Lower lobe of right lung (tissue), 2 donors: ENCODE data around the gene CC2D1A. TPM values are rescaled to one million over a fixed set of nuclear protein-coding genes. Genes with fewer than 3 reads are reported as not detected.

Experiments used
- ATAC-seq, 2 donors: fragments of 200-7000 bp; cut with Tn5 transposase; one replicate each; pipeline ENCODE4 v1.9.1; 2020 to 2022; ENCODE audit warnings: mild to moderate bottlenecking in 2 of 2, moderate library complexity in 2 of 2
- DNase-seq: peaks from one replicate; pipeline ENCODE4 v3.0.0-alpha.2; 2020
- H3K27ac ChIP-seq: fragments of 200-600 bp; one replicate; pipeline ENCODE4 v1.8.0; 2022
- H3K27me3 ChIP-seq: fragments of 200-600 bp; one replicate; pipeline ENCODE4 v1.8.0; 2022; ENCODE audit warnings: low read depth
- H3K36me3 ChIP-seq: fragments of 200-600 bp; one replicate; pipeline ENCODE4 v1.8.0; 2022; ENCODE audit warnings: mild to moderate bottlenecking
- H3K4me1 ChIP-seq: fragments of 200-600 bp; one replicate; pipeline ENCODE4 v1.8.0; 2022
- H3K4me3 ChIP-seq: fragments of 200-600 bp; one replicate; pipeline ENCODE4 v1.8.0; 2022; ENCODE audit warnings: mild to moderate bottlenecking
- H3K9me3 ChIP-seq: fragments of 200-600 bp; one replicate; pipeline ENCODE4 v1.8.0; 2022
- intact Hi-C: fragments of 100-400 bp; cut with DNase I; formaldehyde crosslinking; loops from one replicate; pipeline ENCODE4 v1.11.0; 2022
- total RNA-seq: library from RNA; stranded (reverse); fragmentation: NEBNext Ultra II Directional; extraction: Animal tissue kit (Norgen Biotek cat#: 25700); gene quantifications from one replicate; pipeline ENCODE4 v1.2.1, GENCODE V29; 2021
- TF ChIP-seq, protein P1 (sequence below): fragments of 200-600 bp; IDR thresholded peaks from one replicate; pipeline ENCODE4 v1.8.0; 2022; ENCODE audit warnings: antibody characterized with exemption, mild to moderate bottlenecking
- donor health status: DM: no; HTN: yes; CAD: no; lungs with severe emphysema.

The CC2D1A gene
- total RNA-seq, 1 donor from 2014 or later: 32.4 TPM

DNA sequence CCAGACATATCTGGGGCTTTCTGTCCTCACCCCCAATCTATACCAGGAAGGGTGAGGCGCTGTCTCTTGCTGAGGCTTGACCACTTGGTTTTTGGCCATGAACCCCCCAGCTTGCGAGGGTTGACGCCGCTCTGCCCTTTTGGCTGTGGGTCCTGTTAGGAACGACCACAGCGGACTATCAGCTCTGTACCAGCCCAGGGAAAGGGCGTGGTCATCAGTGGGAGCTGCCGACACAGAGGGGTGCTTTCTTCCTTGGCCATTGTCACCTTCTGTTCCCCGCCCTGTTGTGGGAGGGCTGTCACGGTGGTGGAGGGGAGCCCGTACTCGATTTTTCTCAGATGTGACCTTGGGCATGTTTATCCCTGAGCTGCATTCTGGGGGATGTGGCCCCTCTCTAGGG, 52.0 kb downstream of the CC2D1A start:
- intact Hi-C loops: no loop called here
- Histone ChIP-seq H3K9me3 (no peaks in the 10 kb centered on the region), H3K4me1 (peaks cover 11% of the 10 kb centered on the region), H3K27me3 (no peaks in the 10 kb centered on the region), H3K27ac (no peak overlapping the region), H3K36me3 (peaks cover 88% of the 10 kb centered on the region), H3K4me3 (no peak overlapping the region)
- ATAC-seq (no peak), DNase-seq (no peak)
- TF ChIP-seq, protein P1, sequence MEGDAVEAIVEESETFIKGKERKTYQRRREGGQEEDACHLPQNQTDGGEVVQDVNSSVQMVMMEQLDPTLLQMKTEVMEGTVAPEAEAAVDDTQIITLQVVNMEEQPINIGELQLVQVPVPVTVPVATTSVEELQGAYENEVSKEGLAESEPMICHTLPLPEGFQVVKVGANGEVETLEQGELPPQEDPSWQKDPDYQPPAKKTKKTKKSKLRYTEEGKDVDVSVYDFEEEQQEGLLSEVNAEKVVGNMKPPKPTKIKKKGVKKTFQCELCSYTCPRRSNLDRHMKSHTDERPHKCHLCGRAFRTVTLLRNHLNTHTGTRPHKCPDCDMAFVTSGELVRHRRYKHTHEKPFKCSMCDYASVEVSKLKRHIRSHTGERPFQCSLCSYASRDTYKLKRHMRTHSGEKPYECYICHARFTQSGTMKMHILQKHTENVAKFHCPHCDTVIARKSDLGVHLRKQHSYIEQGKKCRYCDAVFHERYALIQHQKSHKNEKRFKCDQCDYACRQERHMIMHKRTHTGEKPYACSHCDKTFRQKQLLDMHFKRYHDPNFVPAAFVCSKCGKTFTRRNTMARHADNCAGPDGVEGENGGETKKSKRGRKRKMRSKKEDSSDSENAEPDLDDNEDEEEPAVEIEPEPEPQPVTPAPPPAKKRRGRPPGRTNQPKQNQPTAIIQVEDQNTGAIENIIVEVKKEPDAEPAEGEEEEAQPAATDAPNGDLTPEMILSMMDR: no peak

DNA sequence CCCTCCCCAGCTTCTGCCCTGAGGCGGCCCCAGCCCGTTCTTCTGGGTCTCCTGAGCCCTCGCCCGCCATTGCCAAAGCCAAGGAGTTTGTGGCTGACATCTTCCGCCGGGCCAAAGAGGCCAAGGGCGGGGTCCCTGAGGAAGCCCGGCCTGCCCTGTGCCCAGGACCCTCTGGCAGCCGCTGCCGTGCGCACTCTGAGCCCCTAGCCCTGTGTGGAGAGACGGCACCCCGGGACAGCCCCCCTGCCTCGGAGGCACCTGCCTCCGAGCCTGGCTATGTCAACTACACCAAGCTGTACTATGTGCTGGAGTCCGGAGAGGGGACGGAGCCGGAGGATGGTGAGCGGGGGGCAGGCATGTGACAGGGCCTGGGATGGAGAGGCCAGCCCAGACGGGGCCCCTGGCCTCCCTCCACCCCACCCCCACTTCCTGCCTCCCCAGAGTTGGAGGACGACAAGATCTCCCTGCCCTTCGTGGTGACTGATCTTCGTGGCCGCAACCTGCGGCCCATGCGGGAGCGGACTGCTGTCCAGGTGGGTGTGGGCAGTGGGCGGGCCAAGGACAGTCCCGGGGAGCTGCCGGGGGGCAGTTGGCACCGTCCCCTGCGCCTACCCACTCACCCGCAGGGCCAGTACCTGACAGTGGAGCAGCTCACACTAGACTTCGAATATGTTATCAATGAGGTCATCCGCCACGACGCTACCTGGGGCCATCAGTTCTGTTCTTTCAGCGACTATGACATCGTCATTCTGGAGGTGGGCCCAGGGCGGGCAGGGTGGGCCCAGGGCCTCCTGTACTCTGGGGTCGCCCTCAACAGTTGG, 53.4 kb downstream of the CC2D1A start:
- DNase-seq: no peak
- no peaks in the 10 kb centered on the region for H3K4me1 ChIP-seq
- TF ChIP-seq, protein P1: no peak
- H3K4me3 ChIP-seq: no peak overlapping the region
- H3K27ac ChIP-seq: no peak overlapping the region
- no peak for ATAC-seq
- no peaks in the 10 kb centered on the region for H3K9me3 ChIP-seq
- H3K36me3 ChIP-seq: peaks cover 99% of the 10 kb centered on the region
- intact Hi-C loops: no loop called here
- H3K27me3 ChIP-seq: no peaks in the 10 kb centered on the region

DNA sequence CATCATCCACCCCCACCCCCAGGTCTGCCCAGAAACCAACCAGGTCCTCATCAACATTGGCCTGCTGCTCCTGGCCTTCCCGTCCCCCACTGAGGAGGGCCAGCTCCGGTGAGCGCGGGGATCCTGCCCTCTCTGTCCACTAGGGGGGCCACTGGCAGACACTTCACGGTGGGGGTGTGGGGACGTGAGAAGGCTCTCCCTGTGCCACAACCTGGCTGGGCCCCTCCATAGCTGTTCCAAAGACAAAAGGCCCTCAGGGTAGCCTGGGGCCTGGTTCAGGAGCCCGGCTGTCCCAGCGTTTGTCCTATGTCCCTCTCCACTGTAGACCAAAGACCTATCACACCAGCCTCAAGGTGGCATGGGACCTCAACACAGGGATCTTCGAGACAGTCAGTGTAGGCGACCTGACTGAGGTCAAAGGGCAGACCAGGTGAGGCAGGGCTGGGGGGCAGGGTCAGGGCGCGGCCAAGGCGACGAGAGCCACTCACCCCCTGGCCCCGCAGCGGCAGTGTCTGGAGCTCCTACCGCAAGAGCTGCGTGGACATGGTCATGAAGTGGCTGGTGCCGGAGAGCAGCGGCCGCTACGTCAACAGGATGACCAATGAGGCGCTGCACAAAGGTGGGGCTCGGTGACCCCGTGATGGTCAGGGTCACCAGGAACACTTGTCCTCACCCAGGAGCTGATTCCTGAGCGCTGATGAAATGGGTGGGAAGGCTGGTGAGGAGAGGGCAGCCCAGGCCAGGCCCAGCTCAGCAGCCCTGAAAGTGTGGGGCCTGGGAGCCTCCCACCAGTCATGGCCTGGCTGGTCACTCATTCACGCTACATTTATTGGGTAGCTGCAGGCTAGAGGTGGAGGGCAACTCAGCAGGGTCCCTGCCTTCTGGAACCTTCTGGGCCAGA, 54.2 kb downstream of the CC2D1A start:
- Histone ChIP-seq H3K4me1 (no peaks in the 10 kb centered on the region), H3K36me3 (peaks cover 99% of the 10 kb centered on the region), H3K27ac (no peak overlapping the region), H3K9me3 (no peaks in the 10 kb centered on the region), H3K27me3 (no peaks in the 10 kb centered on the region), H3K4me3 (no peak overlapping the region)
- intact Hi-C loops: no loop called here
- DNase-seq (no peak), ATAC-seq (peak; percentile 7 to 23)
- TF ChIP-seq, protein P1: peak; percentile 22

DNA sequence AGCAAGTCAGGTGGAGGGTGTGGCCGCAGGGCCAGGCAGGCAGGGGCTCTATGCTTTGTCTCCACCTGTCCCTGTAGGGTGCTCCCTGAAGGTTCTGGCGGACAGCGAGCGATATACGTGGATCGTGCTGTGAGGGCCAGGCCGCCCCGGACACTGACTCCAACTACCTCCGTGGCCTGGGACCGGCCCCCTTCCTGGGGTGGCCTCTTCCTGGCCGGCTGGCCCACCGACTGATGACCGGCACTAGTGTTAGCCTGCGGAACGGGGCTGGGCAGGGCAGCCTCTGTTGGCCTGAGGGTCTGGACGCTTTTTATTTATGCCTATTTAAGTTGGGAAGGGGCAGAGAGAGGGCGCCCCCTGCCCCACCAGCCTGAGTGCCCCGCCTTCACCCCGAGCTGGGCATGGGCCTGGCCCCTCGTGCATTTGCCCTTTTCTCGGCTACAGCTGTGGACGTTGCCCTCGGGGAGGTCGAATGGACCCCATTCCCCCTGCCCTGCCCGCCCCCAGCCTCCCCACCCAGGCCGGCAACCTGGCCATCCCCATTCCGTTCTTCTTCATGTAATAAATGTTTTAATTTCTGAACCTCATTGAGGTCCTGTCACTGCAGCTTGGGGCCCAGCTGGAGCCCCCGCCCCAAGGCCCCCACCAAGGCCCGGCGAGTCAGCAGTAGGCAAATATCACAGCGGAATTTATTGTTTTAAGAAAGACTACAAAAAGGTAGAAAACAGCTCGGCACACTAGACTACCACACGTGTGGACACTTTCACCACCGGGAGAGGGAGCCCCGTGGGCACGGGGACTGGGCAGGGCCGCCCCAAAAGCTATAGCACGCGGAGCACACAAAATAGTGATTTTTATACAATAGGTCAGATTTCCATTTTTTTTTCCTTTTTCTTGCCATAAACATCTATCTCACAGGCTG, 55.1 kb downstream of the CC2D1A start:
- ATAC-seq (no peak), DNase-seq (no peak)
- H3K36me3 ChIP-seq: peaks cover 99% of the 10 kb centered on the region
- no peaks in the 10 kb centered on the region for H3K27me3 ChIP-seq
- no peaks in the 10 kb centered on the region for H3K9me3 ChIP-seq
- H3K4me1 ChIP-seq: no peaks in the 10 kb centered on the region
- intact Hi-C loops: no loop called here
- TF ChIP-seq, protein P1: no peak
- no peak overlapping the region for H3K4me3 ChIP-seq
- H3K27ac ChIP-seq: no peak overlapping the region
